ENCODE data around the gene KIF3C.
"Not testable (repeated sequence)": the region's sequence is repeated elsewhere in the genome, so short reads cannot be mapped to it uniquely, and the experiment has no call there.

Gene KIF3C

DNA sequence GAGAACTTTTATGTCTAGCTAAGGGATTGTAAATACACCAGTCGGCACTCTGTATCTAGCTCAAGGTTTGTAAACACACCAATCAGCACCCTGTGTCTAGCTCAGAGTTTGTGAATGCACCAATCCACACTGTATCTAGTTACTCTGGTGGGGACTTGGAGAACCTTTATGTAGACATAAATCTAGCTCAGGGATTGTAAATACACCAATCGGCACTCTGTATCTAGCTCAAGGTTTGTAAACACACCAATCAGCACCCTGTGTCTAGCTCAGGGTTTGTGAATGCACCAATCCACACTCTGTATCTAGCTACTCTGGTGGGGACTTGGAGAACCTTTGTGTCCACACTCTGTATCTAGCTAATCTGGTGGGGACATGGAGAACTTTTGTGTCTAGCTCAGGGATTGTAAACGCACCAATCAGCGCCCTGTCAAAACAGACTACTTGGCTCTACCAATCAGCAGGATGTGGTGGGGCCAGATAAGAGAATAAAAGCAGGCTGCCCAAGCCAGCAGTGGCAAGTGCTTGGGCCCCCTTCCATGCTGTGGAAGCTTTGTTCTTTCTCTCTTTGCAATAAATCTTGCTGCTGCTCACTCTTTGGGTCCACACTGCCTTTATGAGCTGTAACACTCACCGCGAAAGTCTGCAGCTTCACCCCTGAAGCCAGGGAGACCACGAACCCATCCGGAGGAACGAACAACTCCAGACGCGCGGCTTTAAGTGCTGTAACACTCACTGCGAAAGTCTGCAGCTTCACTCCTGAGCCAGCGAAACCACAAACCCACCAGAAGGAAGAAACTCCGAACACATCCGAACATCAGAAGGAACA is 66.1 kb downstream of the KIF3C start:
- not testable (repeated sequence) for DNase-seq (ENCODE audit: low spot score)

DNA sequence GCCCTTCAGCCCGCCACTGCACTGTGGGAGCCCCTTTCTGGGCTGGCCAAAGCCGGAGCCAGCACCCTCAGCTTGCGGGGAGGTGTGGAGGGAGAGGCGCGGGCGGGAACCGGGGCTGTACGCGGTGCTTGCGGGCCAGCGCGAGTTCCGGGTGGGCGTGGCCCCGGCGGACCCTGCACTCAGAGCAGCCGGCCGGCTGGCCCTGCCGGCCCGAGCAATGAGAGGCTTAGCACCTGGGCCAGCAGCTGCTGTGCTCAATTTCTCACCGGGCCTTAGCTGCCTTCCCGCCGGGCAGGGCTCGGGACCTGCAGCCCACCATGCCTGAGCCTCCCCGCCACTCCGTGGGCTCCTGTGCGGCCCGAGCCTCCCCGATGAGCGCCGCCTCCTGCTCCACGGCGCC is 66.9 kb downstream of the KIF3C start:
- not testable (repeated sequence) for DNase-seq (ENCODE audit: low spot score)

DNA sequence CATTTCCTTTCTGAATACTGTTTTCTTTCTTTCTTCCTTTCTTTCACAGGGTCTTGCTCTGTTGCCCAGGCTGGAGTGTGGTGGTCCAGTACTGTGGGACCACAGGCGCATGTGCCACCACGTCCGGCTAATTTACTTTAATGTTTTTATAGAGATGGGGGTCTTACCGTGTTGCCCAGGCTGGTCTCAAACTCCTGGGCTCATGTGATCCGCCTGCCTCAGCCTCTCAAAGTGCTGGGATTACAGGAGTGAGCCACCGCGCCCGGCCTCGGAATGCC is 68.7 kb downstream of the KIF3C start:
- DNase-seq (ENCODE audit: low spot score) = not testable (repeated sequence)

GRCh38 chr2:25912851-25913695 is 69.2 kb downstream of the KIF3C start:
- no peak for DNase-seq (ENCODE audit: low spot score)

- DNase-seq (ENCODE audit: low spot score) = not testable (repeated sequence)
Observed at GRCh38 chr2:25909574-25909973, 72.7 kb downstream of the KIF3C start.

DNA sequence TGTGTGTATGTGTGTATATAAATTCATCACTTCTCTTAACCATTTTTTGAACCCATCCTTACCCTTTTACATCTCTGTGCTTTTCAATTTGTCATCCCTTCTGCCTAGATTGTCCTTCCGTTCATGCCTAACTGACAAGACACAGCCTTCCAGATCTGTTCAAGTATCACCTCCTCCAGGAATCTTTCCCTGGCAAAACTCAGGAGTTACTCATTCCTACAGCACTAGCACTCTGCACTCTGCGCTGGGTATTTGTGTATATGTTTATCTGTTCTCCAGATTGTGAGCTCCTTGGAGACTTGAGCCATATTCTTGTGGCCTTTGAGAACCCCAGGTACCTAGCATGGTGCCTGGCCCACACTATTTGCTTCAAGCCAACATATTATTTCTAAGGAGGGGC is 77.2 kb downstream of the KIF3C start:
- DNase-seq (ENCODE audit: low spot score) = no peak

DNA sequence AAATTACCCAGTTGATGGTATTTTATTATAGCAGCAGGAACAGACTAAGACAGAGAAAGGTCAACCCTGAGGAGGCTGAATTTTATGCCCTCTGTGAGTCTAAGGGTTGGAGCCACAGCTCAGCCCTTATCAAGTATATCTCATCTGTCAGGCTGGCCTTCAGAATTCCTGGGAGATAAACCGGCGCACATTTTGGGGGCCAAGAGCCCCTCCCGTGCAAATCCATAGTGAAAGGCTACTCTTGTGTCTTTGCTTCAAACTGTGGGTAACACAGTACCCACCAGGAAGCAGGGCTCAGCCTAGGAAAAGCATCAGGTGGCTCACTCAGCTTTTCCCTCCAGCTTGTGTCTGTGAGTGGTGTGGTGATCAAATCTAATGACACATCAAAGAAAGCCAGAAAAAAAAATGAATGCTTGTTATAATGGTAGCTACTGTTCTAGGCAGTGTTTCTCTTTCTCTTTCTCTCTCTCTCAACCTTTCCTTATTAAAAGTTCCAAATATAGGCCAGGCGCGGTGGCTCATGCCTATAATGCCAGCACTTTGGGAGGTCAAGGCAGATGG is 79.0 kb downstream of the KIF3C start:
- no peak for DNase-seq (ENCODE audit: low spot score)

DNA sequence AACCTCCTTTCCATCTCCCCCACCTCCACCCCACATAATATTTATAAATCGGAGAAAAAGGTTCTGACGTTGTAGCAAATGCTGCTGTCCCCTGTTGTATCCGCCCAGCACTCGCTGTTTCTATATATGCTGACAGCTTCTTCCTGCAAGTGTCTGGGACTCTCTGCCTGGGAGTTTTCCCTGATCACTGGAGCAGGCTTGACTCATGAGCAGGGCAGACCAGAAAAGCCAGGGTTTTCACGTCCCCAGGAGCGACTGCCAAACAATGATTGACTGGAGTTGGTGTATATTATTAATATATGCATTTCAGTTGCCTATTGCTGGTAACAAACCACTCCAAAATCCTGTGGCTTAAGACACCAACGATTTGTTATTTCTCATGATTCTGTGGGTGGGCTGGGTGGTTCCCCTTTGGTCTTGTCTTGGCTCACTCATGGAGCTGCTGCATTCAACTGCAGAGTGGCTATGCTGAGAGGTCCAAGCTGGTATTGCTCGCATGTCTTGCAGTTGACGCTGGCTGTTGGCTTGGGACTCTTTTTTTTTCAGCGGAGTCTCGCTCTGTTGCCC is 82.8 kb downstream of the KIF3C start:
- no peak for DNase-seq (ENCODE audit: low spot score)

DNA sequence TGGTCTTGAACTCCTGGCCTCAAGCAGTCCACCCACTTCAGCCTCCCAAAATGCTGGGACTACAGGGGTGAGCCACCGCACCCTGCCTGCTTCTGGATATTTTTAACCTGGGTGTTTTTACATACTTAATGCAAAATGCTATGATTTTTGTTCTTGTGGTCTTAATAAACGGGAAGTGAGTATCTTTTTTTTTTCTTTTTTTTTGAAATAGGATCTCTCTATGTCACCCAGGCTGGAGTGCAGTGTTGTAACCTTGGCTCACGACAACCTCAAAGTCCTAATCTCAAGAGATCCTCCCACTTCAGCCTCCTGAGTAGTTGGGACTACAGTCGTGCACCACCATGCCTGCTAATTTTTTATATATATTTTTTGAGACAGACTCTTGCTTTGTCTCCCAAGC is 84.8 kb downstream of the KIF3C start:
- DNase-seq (ENCODE audit: low spot score) = peak; percentile 21

DNA sequence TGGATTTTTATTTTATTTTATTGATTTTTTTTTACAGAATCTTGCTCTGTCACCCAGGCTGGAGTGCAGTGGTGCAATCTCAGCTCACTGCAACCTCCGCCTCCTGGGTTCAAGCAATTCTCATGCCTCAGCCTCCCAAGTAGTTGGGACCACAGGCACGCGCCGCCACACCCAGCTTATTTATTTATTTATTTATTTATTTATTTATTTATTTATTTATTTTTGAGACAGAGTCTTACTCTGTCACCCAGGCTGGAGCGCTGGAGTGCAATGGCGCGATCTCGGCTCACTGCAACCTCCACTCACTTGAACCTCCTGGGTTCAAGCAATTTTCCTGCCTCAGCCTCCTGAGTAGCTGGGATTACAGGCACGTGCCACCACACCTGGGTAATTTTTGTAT is 86.0 kb downstream of the KIF3C start:
- DNase-seq (ENCODE audit: low spot score) = not testable (repeated sequence)

GRCh38 chr2:25895610-25896009 is 86.7 kb downstream of the KIF3C start:
- no peak for DNase-seq (ENCODE audit: low spot score)

DNA sequence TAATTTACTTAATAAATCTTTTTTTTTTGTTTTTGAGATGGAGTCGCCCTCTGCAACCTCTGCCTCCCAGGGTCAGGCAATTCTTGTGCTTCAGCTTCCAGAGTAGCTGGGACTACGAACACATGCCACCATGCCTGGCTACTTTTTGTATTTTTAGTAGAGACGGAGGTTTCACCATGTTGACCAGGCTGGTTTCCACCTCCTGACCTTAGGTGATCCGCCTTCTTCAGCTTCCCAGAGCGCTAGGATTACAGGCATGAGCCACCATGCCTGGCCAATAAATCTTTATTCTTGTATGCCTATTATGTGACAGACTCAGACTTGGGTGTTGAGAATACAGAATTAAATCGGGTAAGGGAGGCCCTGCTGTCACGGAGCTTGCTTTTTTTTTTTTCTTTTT is 87.3 kb downstream of the KIF3C start:
- DNase-seq (ENCODE audit: low spot score) = no peak

- no peak for DNase-seq (ENCODE audit: low spot score)
Observed at GRCh38 chr2:25894135-25894830, 88.0 kb downstream of the KIF3C start.

- no peak for DNase-seq (ENCODE audit: low spot score)
Observed at GRCh38 chr2:25891672-25892071, 90.6 kb downstream of the KIF3C start.

GRCh38 chr2:25887624-25888242 is 94.6 kb downstream of the KIF3C start:
- no peak for DNase-seq (ENCODE audit: low spot score)

DNA sequence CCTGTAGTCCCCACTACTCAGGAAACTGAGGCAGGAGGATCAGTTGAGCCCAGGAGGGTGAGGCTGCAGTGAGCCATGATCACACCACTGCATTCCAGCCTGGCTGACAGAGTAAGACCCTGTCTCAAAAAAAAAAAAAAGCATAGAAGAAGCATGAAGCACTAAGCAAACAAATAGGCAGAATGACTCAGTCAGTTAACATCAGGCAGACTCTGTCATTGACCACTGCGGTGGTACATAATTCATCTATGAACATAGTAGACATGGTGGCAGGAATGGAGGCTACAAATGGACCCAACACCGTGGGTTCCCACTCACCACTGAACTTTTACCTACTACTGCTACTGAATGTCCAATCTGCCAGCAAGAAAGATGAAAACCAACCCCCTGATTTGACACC is 96.4 kb downstream of the KIF3C start:
- DNase-seq (ENCODE audit: low spot score) = no peak

- no peak for DNase-seq (ENCODE audit: low spot score)
Observed at GRCh38 chr2:25881764-25882163, 100.5 kb downstream of the KIF3C start.

- no peak for DNase-seq (ENCODE audit: low spot score)
Observed at GRCh38 chr2:25879133-25879730, 103.1 kb downstream of the KIF3C start.

DNA sequence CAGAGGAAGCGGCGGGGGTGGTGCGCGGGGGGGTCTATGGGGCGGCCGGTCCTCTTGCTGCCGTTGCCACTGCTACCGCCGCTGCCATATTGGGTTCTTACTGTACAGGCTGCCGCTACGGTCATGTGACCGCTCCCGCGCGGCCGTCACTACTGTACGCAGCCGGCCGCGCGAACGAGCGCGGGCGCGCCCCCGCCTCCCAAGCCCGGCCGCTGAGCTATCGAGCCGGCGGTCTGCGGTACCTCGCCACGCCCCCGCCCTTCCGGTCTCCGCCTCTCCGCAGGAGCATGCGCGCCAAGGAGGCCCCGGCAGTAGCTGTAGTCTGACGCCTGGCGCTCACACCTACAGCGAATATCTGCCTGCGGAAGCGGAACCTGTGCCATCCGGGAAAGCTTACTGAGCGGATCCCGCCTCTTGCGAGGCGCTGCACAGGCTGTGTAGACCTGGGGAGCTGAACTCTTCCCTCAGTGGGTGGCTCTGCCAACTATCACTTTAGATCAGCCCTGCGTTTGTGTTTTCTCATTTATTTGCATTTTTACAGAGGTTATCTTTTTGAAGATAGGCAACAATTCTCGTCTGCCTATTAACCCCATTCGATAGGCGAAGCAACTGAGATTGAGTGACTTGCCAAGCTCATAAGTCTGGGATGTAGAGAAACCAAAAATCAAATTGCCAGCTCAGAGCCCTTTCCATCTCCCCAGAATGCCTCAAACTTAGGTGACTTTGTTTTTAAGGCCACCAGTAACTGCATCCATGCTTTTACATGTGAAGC is 103.8 kb downstream of the KIF3C start, which contains the start of gene ASXL2:
Gene ASXL2, minus strand, starts transcription at position 127 of the 772 bp plus-strand sequence. CDS start 265 bp downstream, outside the sequence.
- DNase-seq (ENCODE audit: low spot score) = peak; percentile 97

Data from NAMALWA (cell line).